Fibroblast of lung (primary cell): ENCODE data around the gene BMP6. TPM values are rescaled to one million over a fixed set of nuclear protein-coding genes. Genes with fewer than 3 reads are reported as not detected.

Experiments used
- DNase-seq, 2 donors: peaks; one replicate each; pipeline versions ENCODE4 v3.0.0 to v3.0.0-alpha.2; 2010; ENCODE audit warnings: low read depth in 2 of 2
- H2AFZ ChIP-seq: 2 replicates; pipeline ENCODE4 v1.5.1; 2012; ENCODE audit warnings: low read length, control low read depth, inconsistent platforms
- H3K27ac ChIP-seq: 2 replicates; pipeline ENCODE4 v1.5.1; 2011; ENCODE audit warnings: low read length, control low read depth; ENCODE audit not compliant: insufficient read depth
- H3K27me3 ChIP-seq: 2 replicates; pipeline ENCODE4 v1.5.1; 2011; ENCODE audit warnings: mild to moderate bottlenecking, low read length; ENCODE audit not compliant: control insufficient read depth, insufficient read depth
- H3K36me3 ChIP-seq: 2 replicates; pipeline ENCODE4 v1.5.1; 2011; ENCODE audit warnings: low read length; ENCODE audit not compliant: control insufficient read depth, insufficient read depth
- H3K4me1 ChIP-seq: 2 replicates; pipeline ENCODE4 v1.5.1; 2011; ENCODE audit warnings: low read length; ENCODE audit not compliant: control insufficient read depth, insufficient read depth; ENCODE audit errors: extremely low read depth
- H3K4me2 ChIP-seq: 2 replicates; pipeline ENCODE4 v1.5.1; 2011; ENCODE audit warnings: low read length, control low read depth; ENCODE audit not compliant: insufficient read depth; ENCODE audit errors: extremely low read depth
- H3K4me3 ChIP-seq, 4 experiments: fragments of 200-600 bp in 1 of 4; sonication (generic) in 1 of 4; replicated peaks in 1 of 4; 2 replicates each; pipeline ENCODE4 v1.5.1; 2011 to 2016; ENCODE audit warnings: low read length in 4 of 4, low read depth in 3 of 4, mild to moderate bottlenecking in 3 of 4, control low read depth in 2 of 4, inconsistent platforms in 1 of 4, mixed read lengths in 1 of 4; ENCODE audit not compliant: insufficient read depth in 1 of 4; ENCODE audit errors: control extremely low read depth in 1 of 4
- H3K79me2 ChIP-seq: 2 replicates; pipeline ENCODE4 v1.5.1; 2012; ENCODE audit warnings: mild to moderate bottlenecking, low read length, inconsistent platforms; ENCODE audit not compliant: control insufficient read depth, insufficient read depth
- H3K9ac ChIP-seq: 2 replicates; pipeline ENCODE4 v1.5.1; 2011; ENCODE audit warnings: mild to moderate bottlenecking, low read length, control low read depth; ENCODE audit not compliant: insufficient read depth
- H3K9me3 ChIP-seq: 2 replicates; pipeline ENCODE4 v1.5.1; 2012; ENCODE audit warnings: low read depth, low read length; ENCODE audit not compliant: control insufficient read depth, insufficient read depth
- H4K20me1 ChIP-seq: 2 replicates; pipeline ENCODE4 v1.5.1; 2011; ENCODE audit warnings: low read length; ENCODE audit not compliant: control insufficient read depth, insufficient read depth; ENCODE audit errors: extremely low read depth
- CTCF ChIP-seq, 2 donors: IDR thresholded peaks in 1 of 2; conservative IDR thresholded peaks in 1 of 2; 1 replicate in 1 of 2; 2 replicates in 1 of 2; pipeline ENCODE4 v1.5.1; 2011 to 2012; ENCODE audit warnings: low read length in 2 of 2, control low read depth in 1 of 2, inconsistent platforms in 1 of 2, low read depth in 1 of 2, mild to moderate bottlenecking in 1 of 2
- EZH2 ChIP-seq: IDR thresholded peaks from 2 replicates; pipeline ENCODE4 v1.5.1; 2012; ENCODE audit warnings: low read length, control low read depth, mild to moderate bottlenecking; ENCODE audit errors: missing control alignments
- polyA plus RNA-seq, 2 donors: library from polyadenylated mRNA; depleted of rRNA in 1 of 2; stranded (reverse) in 1 of 2; unstranded in 1 of 2; fragments of >200 nt; gene quantifications; 2 replicates each; pipeline ENCODE4 v1.2.1, GENCODE V29; 2011 to 2012; ENCODE audit warnings: missing spikeins in 1 of 2
- total RNA-seq: library from RNA; depleted of rRNA; stranded (reverse); fragments of >200 nt; gene quantifications from 2 replicates; pipeline ENCODE4 v1.2.1, GENCODE V29; 2014

BMP6 gene
- total and polyA plus RNA-seq, 2 donors (not counting 1 experiment from before 2014, with no cell fraction given) = under 0.01 to 0.20 TPM

GRCh38 chr6:7758456-7758855 lies 32.6 kb downstream of the BMP6 start:
- H3K9ac ChIP-seq = no peak overlapping the region
- no peak for TF ChIP-seq CTCF (conservative IDR thresholded peaks at IDR 0.05 in 1 of 2, IDR thresholded peaks at IDR 0.05 in 1 of 2; ENCODE audit: low read depth in 1 of 2, low read length in 2 of 2)
- no peak for TF ChIP-seq EZH2
- H3K27ac ChIP-seq = no peak overlapping the region
- no peaks in the 10 kb centered on the region for H4K20me1 ChIP-seq
- no peaks in the 10 kb centered on the region for H3K79me2 ChIP-seq
- H3K27me3 ChIP-seq = no peaks in the 10 kb centered on the region
- H3K36me3 ChIP-seq = no peaks in the 10 kb centered on the region
- H3K4me2 ChIP-seq = no peak overlapping the region
- no peaks in the 10 kb centered on the region for H3K4me1 ChIP-seq
- no peak overlapping the region for H3K4me3 ChIP-seq
- H3K9me3 ChIP-seq = no peaks in the 10 kb centered on the region
- H2AFZ ChIP-seq = no peak overlapping the region
- peak; percentile 55 to 98 for DNase-seq

- Histone ChIP-seq H3K4me1 (no peaks in the 10 kb centered on the region), H3K9me3 (no peaks in the 10 kb centered on the region), H3K79me2 (no peaks in the 10 kb centered on the region), H3K36me3 (no peaks in the 10 kb centered on the region), H4K20me1 (no peaks in the 10 kb centered on the region), H3K27me3 (no peaks in the 10 kb centered on the region), H3K4me2 (no peak overlapping the region), H3K27ac (no peak overlapping the region), H2AFZ (no peak overlapping the region), H3K9ac (no peak overlapping the region), H3K4me3 (no peak overlapping the region)
- no peak for DNase-seq
- TF ChIP-seq EZH2 = no peak
- TF ChIP-seq CTCF (conservative IDR thresholded peaks at IDR 0.05 in 1 of 2, IDR thresholded peaks at IDR 0.05 in 1 of 2; ENCODE audit: low read depth in 1 of 2, low read length in 2 of 2) = no peak
These were observed 33.4 kb downstream of the BMP6 start for GRCh38 chr6:7759320-7759719.

DNA sequence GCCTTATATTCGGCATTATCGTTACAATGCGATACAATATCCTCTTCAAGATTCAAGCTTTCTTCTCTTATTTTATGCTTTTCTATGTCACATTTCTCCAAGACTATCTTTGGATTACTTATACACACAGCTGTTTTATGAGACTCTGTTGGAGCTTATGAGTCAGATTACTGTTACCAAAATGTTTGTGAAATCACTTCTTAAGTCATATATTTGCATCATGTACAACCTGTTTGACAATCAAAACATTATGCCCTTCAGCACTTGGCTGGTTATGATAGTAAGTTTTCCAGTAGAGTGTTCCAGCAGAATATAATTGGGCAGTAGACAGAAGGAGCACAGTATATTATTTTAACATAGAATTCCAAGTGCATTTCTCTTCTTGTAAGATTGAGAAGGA lies 35.2 kb downstream of the BMP6 start:
- H3K4me3 ChIP-seq = no peak overlapping the region
- H3K27me3 ChIP-seq = no peaks in the 10 kb centered on the region
- no peaks in the 10 kb centered on the region for H3K4me1 ChIP-seq
- peak; percentile 11 to 15 for DNase-seq
- no peak overlapping the region for H3K9ac ChIP-seq
- no peaks in the 10 kb centered on the region for H3K36me3 ChIP-seq
- no peaks in the 10 kb centered on the region for H3K9me3 ChIP-seq
- no peaks in the 10 kb centered on the region for H3K79me2 ChIP-seq
- no peak overlapping the region for H2AFZ ChIP-seq
- H3K27ac ChIP-seq = no peak overlapping the region
- no peaks in the 10 kb centered on the region for H4K20me1 ChIP-seq
- TF ChIP-seq CTCF (conservative IDR thresholded peaks at IDR 0.05 in 1 of 2, IDR thresholded peaks at IDR 0.05 in 1 of 2; ENCODE audit: low read depth in 1 of 2, low read length in 2 of 2) (no peak), EZH2 (no peak)
- H3K4me2 ChIP-seq = no peak overlapping the region
